Measurements from ENCODE around the gene HECW1. TPM values are rescaled to one million over a fixed set of nuclear protein-coding genes. Genes with fewer than 3 reads are reported as not detected.

The HECW1 gene
- total RNA-seq, 4 donors from 2014 or later: 0.09 to 0.32 (median 0.12) TPM

DNA sequence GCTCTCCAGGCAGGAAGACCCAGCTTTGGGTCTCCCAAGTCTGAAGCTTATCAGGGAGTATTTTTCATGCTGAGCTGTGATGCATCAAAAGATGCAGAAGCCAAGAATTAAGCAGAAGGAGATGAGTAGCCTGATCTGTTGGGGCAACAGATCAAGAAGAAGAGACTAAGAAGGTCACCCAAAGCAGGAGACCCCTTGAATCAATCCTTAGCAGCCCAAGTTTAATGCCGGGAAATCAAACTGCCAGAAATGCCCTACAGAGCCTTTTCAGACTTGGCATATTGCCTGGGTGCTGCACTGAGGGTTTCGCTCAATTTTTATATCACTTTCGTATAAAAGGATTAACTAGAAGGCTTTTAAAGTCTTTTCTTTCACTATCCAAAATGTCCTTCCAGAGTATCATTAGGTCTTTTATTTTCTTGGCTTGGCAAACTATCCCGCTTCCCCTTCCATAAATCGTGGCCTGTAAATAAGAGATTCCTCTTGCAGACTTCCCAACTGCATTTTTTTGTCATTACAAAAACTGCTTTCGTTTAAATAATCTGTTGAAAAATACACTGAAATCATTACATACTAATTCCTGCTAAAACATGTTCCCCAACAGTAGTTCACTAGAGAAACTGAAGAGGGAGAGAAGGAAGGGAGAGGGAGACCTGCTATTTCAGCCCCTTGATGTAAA is 421.5 kb downstream of the HECW1 start:
- DNase-seq (ENCODE audit: low spot score): no peak
- ATAC-seq (ENCODE audit: low FRiP score): no peak
- TF ChIP-seq, protein P1, sequence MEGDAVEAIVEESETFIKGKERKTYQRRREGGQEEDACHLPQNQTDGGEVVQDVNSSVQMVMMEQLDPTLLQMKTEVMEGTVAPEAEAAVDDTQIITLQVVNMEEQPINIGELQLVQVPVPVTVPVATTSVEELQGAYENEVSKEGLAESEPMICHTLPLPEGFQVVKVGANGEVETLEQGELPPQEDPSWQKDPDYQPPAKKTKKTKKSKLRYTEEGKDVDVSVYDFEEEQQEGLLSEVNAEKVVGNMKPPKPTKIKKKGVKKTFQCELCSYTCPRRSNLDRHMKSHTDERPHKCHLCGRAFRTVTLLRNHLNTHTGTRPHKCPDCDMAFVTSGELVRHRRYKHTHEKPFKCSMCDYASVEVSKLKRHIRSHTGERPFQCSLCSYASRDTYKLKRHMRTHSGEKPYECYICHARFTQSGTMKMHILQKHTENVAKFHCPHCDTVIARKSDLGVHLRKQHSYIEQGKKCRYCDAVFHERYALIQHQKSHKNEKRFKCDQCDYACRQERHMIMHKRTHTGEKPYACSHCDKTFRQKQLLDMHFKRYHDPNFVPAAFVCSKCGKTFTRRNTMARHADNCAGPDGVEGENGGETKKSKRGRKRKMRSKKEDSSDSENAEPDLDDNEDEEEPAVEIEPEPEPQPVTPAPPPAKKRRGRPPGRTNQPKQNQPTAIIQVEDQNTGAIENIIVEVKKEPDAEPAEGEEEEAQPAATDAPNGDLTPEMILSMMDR (IDR thresholded peaks at IDR 0.05): no peak

DNA sequence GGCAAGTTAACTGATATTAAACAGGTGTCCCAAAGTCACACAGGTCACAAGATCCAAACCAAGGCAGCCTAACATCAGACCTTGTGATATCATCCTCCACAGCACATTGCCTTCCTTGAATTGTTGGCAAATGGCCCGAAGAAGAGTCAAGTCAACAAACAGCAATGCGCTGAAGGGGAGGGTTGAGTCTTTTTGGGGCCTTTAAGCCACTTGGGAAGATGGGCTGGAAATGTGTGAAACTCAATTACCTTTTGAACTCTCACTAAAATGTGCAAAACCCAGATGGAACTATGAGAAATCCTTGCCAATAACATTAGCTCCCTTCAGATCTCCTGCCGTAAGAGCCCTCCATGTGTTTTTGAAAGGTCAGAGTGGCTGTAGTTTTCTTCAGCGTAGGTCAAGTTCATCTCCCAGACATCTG is 422.6 kb downstream of the HECW1 start:
- DNase-seq (ENCODE audit: low spot score) (no peak), ATAC-seq (ENCODE audit: low FRiP score) (no peak)
- TF ChIP-seq, protein P1 (IDR thresholded peaks at IDR 0.05): no peak

DNA sequence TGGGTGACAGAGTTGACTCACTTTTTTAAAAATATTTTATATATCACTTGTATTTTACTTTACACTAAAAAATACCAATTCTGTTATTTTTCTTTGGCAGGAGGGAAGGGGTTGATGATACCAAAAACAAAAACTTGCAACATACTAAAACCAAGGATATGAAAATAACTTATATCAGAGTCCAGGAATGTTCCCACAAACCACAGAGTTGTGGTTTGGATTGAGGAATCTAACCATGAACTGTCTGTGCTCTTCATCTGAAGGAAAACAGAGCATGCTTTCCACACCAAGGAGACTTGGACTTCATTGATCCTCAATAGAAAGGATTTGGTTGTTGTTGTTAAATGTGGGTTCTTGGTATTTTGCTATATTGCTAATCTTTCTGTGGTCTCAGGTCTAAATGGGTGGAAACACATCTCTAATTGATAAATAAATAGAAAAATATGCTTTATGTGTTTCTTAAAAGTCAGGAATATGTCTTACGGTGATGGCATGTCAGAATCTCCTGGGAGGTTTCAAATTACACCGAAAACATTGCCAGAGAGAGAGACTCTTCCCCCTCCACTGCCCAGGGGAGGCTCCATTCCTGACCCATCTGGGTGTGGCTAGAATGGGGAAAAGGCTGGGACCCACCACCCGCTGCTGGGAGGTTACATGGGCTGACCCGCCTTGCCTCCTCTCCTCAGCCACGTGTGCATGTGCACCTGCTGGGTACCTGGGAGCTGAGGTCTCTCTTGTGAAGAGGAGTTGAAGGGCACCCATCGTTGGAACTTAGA is 423.6 kb downstream of the HECW1 start:
- no peak for DNase-seq (ENCODE audit: low spot score)
- TF ChIP-seq, protein P1 (IDR thresholded peaks at IDR 0.05): no peak

DNA sequence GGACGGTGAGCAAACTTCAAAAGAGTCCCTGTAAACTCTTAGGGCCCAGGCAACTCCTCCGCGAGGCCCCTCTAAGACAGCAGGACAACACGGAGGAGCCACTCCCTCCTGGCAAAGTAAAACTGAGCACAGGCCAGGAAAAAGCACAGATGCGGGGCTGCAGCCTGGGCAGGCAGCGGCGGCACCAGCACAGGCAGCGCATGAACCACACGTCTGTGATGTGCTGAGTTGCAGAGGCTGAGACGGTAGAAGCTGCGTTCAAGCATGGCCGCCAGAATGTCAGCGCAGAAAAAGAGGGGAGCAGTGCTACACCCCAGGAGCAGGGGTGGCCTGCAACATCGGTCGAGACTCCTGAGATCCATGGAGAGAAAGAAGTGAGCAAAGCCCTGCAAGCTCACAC is 424.3 kb downstream of the HECW1 start:
- TF ChIP-seq, protein P1 (IDR thresholded peaks at IDR 0.05): no peak
- ATAC-seq (ENCODE audit: low FRiP score) (no peak), DNase-seq (ENCODE audit: low spot score) (no peak)

More for the DNA sequence above, 423.6 kb downstream of the HECW1 start:
- no peak for ATAC-seq (ENCODE audit: low FRiP score)

DNA sequence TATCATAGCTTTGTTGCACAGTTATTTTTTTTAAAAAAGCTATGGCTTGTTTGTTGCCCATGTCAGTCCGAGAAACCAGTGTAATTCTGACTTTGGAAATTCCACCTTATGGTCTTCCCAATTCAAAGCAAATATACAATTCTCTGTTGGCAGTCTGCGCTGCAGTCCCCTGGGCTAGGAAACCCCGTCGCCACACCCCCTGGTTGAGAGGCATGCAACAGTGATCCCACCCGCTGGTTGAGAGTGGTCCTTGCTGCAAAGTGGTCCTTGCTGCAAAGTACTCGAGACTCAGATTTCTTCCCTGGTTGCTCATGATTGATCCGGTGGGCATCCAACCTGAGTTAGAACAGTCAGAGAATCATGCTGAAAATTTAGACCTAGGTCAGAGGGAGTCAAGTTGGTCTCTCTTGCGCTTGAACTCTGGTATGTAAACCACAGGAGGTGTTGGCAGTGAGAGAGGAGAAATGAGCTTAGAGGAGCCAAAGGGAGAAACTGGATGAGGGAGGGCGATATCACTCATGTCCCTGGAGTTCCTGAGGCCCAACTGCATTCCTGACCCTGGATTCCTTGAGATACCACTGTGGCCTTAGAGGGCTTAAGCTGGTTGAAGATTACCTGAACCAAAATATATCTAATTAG is 425.4 kb downstream of the HECW1 start:
- ATAC-seq (ENCODE audit: low FRiP score): no peak
- DNase-seq (ENCODE audit: low spot score): no peak
- TF ChIP-seq, protein P1 (IDR thresholded peaks at IDR 0.05): no peak

DNA sequence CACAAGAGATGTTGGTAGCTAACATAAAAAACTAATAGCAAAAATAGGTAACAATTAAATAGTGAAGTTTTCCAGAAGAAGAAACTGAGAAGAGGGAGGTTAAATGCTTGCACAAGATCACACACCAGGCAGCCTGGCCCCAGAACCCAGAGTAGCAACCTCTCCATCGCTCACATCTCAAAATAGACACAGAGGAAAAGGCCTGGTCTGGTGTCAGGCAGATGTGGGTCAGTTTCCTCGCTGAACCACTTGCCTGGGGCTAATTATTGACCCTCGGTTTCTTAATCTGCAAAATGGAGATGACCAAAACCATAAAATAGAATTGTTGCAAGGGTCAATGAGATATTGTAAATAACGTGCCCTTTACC is 425.9 kb downstream of the HECW1 start:
- ATAC-seq (ENCODE audit: low FRiP score) (no peak), DNase-seq (ENCODE audit: low spot score) (no peak)
- TF ChIP-seq, protein P1 (IDR thresholded peaks at IDR 0.05): no peak
